HuH-7.5 (cell line): ENCODE measurements around the gene MPI.

ENCODE experiments used
- DNase-seq: peaks from one replicate; pipeline ENCODE4 v3.0.0; 2011; ENCODE audit warnings: low spot score

The MPI gene

GRCh38 chr15:74889883-74890664 lies at the start of gene MPI:
TSS of gene MPI (plus strand) at chr15:74890042. CDS start at chr15:74890074, 32 bp downstream.
- DNase-seq, result peak; percentile 98

GRCh38 chr15:74840851-74841775 lies 48.7 kb upstream of the MPI start:
- no peak for DNase-seq

- DNase-seq, result no peak
These were observed 47.9 kb upstream of the MPI start for GRCh38 chr15:74841891-74842373.

- peak; percentile 99 for DNase-seq
These were observed 47.0 kb upstream of the MPI start, which contains the start of gene ULK3 for GRCh38 chr15:74842581-74843444. TSS of gene ULK3 (minus strand) at chr15:74843156. CDS start at chr15:74843105, 51 bp downstream.

- no peak for DNase-seq
These were observed 46.4 kb upstream of the MPI start for GRCh38 chr15:74843445-74843828.

GRCh38 chr15:74843891-74844299 lies 45.9 kb upstream of the MPI start:
- DNase-seq, result peak; percentile 45

- DNase-seq, result no peak
These were observed 45.3 kb upstream of the MPI start for GRCh38 chr15:74844319-74845207.

GRCh38 chr15:74845208-74845568 lies 44.7 kb upstream of the MPI start:
- no peak for DNase-seq

- no peak for DNase-seq
These were observed 44.3 kb upstream of the MPI start for GRCh38 chr15:74845581-74845980.

- no peak for DNase-seq
These were observed 42.4 kb upstream of the MPI start for GRCh38 chr15:74847432-74847831.

GRCh38 chr15:74850393-74850792 lies 39.4 kb upstream of the MPI start:
- DNase-seq, result no peak

- no peak for DNase-seq
These were observed 37.9 kb upstream of the MPI start for GRCh38 chr15:74851960-74852359.

- no peak for DNase-seq
These were observed 35.3 kb upstream of the MPI start for GRCh38 chr15:74854453-74855022.

- no peak for DNase-seq
These were observed 34.0 kb upstream of the MPI start for GRCh38 chr15:74855857-74856256.

- no peak for DNase-seq
These were observed 33.3 kb upstream of the MPI start for GRCh38 chr15:74856537-74856936.

- DNase-seq, result no peak
These were observed 32.7 kb upstream of the MPI start for GRCh38 chr15:74857082-74857655.

- DNase-seq, result no peak
These were observed 32.0 kb upstream of the MPI start for GRCh38 chr15:74857671-74858368.

GRCh38 chr15:74858369-74858740 lies 31.5 kb upstream of the MPI start:
- no peak for DNase-seq

- DNase-seq, result no peak
These were observed 26.4 kb upstream of the MPI start for GRCh38 chr15:74863239-74864056.
